Ovary (tissue), 3 donors: ENCODE measurements around the gene PPP2R2C.

ENCODE experiments used
- EP300 ChIP-seq: sonication (generic); formaldehyde crosslinking; IDR thresholded peaks from one replicate; pipeline ENCODE4 v1.6.1; 2017; ENCODE audit warnings: antibody characterized with exemption
- POLR2A ChIP-seq: fragments of 450-650 bp; IDR thresholded peaks from one replicate; pipeline ENCODE4 v1.6.1; 2017; ENCODE audit warnings: antibody characterized with exemption, mild to moderate bottlenecking, moderate library complexity
- TF ChIP-seq, protein P1 (sequence below), 3 donors: fragments of 450-650 bp in 2 of 3; fragments of 200-600 bp in 1 of 3; IDR thresholded peaks; one replicate each; pipeline versions ENCODE4 v1.5.1 to v1.8.0; 2016 to 2022; ENCODE audit warnings: antibody characterized with exemption in 3 of 3, mild to moderate bottlenecking in 1 of 3
- donor health status: DM: no; HTN: no; CAD: no.

GRCh38 chr4:6410664-6411063 lies 61.8 kb downstream of the PPP2R2C start:
- TF ChIP-seq, protein P1, sequence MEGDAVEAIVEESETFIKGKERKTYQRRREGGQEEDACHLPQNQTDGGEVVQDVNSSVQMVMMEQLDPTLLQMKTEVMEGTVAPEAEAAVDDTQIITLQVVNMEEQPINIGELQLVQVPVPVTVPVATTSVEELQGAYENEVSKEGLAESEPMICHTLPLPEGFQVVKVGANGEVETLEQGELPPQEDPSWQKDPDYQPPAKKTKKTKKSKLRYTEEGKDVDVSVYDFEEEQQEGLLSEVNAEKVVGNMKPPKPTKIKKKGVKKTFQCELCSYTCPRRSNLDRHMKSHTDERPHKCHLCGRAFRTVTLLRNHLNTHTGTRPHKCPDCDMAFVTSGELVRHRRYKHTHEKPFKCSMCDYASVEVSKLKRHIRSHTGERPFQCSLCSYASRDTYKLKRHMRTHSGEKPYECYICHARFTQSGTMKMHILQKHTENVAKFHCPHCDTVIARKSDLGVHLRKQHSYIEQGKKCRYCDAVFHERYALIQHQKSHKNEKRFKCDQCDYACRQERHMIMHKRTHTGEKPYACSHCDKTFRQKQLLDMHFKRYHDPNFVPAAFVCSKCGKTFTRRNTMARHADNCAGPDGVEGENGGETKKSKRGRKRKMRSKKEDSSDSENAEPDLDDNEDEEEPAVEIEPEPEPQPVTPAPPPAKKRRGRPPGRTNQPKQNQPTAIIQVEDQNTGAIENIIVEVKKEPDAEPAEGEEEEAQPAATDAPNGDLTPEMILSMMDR (IDR thresholded peaks at IDR 0.05) = no peak
- TF ChIP-seq EP300 = no peak
- no peak for TF ChIP-seq POLR2A
